SK-N-MC (cell line): Measurements from ENCODE around the gene EPN3.

Source experiments
- EZH2 ChIP-seq: fragments of 200-600 bp; sonication (generic); IDR thresholded peaks from one replicate; pipeline ENCODE4 v1.6.1; 2017; ENCODE audit warnings: antibody characterized with exemption
- FOXP2 ChIP-seq: optimal IDR thresholded peaks from 2 replicates; pipeline ENCODE3; 2011; ENCODE audit warnings: mild to moderate bottlenecking, moderate library complexity; ENCODE audit not compliant: insufficient read depth; ENCODE audit errors: extremely low read length, control extremely low read depth
- POLR2AphosphoS5 ChIP-seq: IDR thresholded peaks from 2 replicates; pipeline ENCODE4 v1.6.1; 2012; ENCODE audit warnings: mild to moderate bottlenecking, low read depth, low read length, borderline replicate concordance

- TF ChIP-seq EZH2 (no peak), POLR2AphosphoS5 (no peak), FOXP2 (no peak)
These were observed 36.6 kb upstream of the EPN3 start for GRCh38 chr17:50495918-50496317.
